K562 (cell line): ENCODE measurements around the gene SDHAF4. TPM values are rescaled to one million over a fixed set of nuclear protein-coding genes. Genes with fewer than 3 reads are reported as not detected.

Source experiments
- ATAC-seq: fragments of 200-7000 bp; cut with Tn5 transposase; 3 replicates; pipeline ENCODE4 v1.9.1; 2020; ENCODE audit warnings: moderate library complexity
- BruUV-seq: library from RNA; stranded (reverse); fragments of 400-500 nt; replicated peaks from 2 replicates; lab custom pipeline; 2021; lab: Mats Ljungman, UMichigan
- CTCF ChIA-PET: fragments of 300-600 bp; formaldehyde crosslinking; extraction: SDS; loops from one replicate; lab custom pipeline; 2021; ENCODE audit warnings: low intra/inter-chr PET ratio; lab: Yijun Ruan, JAX
- POLR2A ChIA-PET: fragments of 300-600, 350-650 bp; sonication (Branson Sonifier 250); formaldehyde crosslinking; extraction: SDS; loops from one replicate; lab custom pipeline; 2021; ENCODE audit warnings: antibody characterized with exemption, inconsistent platforms; lab: Yijun Ruan, JAX
- DNase-seq, 4 experiments: peaks; one replicate each; pipeline versions ENCODE4 v3.0.0 to v3.0.0-alpha.2; 2011 to 2018; ENCODE audit warnings: low spot score in 3 of 4, mixed read lengths in 3 of 4; ENCODE audit errors: extremely low read depth in 1 of 4
- FAIRE-seq: peaks from 2 replicates; lab custom pipeline; 2011; peaks lifted over from hg19 to GRCh38; lab: Jason Lieb, UNC
- H2AFZ ChIP-seq: 2 replicates; pipeline ENCODE4 v1.6.0; 2011; ENCODE audit warnings: low read depth, low read length, control low read depth, inconsistent platforms
- H3K27ac ChIP-seq: fragments of 200-600 bp; 3 replicates; pipeline ENCODE4 v1.8.0; 2011; ENCODE audit warnings: low read depth, mild to moderate bottlenecking, control low read depth, inconsistent platforms, low read length, moderate library complexity, mixed read lengths; ENCODE audit errors: extremely low read depth
- H3K27me3 ChIP-seq, 2 experiments: fragments of 300-600 bp in 1 of 2; 2 replicates in 1 of 2; 3 replicates in 1 of 2; pipeline versions ENCODE4 v1.6.0 to v1.8.0; 2011; ENCODE audit warnings: inconsistent platforms in 2 of 2, low read length in 2 of 2, mild to moderate bottlenecking in 1 of 2, mixed read lengths in 1 of 2, moderate library complexity in 1 of 2; ENCODE audit not compliant: control insufficient read depth in 2 of 2, insufficient read depth in 2 of 2
- H3K36me3 ChIP-seq: fragments of 300-600 bp; 3 replicates; pipeline ENCODE4 v1.8.0; 2011; ENCODE audit warnings: mild to moderate bottlenecking, low read length, inconsistent platforms; ENCODE audit not compliant: control insufficient read depth, insufficient read depth
- H3K4me1 ChIP-seq, 2 experiments: fragments of 200-600 bp in 1 of 2; replicated peaks in 1 of 2; 2 replicates in 1 of 2; 3 replicates in 1 of 2; pipeline versions ENCODE4 v1.5.1 to v1.8.0; 2011; ENCODE audit warnings: inconsistent platforms in 2 of 2, low read length in 2 of 2, mild to moderate bottlenecking in 1 of 2, mixed read lengths in 1 of 2, moderate library complexity in 1 of 2; ENCODE audit not compliant: control insufficient read depth in 2 of 2, insufficient read depth in 2 of 2
- H3K4me2 ChIP-seq: 2 replicates; pipeline ENCODE4 v1.6.1; 2011; ENCODE audit warnings: low read length, control low read depth, inconsistent platforms, mixed read lengths; ENCODE audit not compliant: insufficient read depth
- H3K4me3 ChIP-seq: fragments of 200-600 bp; sonication (generic), shearing (Covaris generic); 2 replicates; pipeline ENCODE4 v1.5.1; 2016; ENCODE audit warnings: control low read depth, inconsistent platforms
- H3K79me2 ChIP-seq: fragments of 200-600 bp; 3 replicates; pipeline ENCODE4 v1.8.0; 2011; ENCODE audit warnings: low read length, inconsistent platforms; ENCODE audit not compliant: control insufficient read depth, insufficient read depth
- H3K9ac ChIP-seq, 2 experiments: 2 replicates each; pipeline versions ENCODE4 v1.6.0 to v1.6.1; 2011; ENCODE audit warnings: low read depth in 2 of 2, low read length in 2 of 2, control low read depth in 1 of 2, inconsistent platforms in 1 of 2, mild to moderate bottlenecking in 1 of 2, mixed read lengths in 1 of 2; ENCODE audit not compliant: insufficient read depth in 1 of 2
- H3K9me1 ChIP-seq: one replicate; pipeline ENCODE4 v1.6.0; 2011; ENCODE audit warnings: inconsistent platforms, mild to moderate bottlenecking, low read length, moderate library complexity; ENCODE audit not compliant: control insufficient read depth, insufficient read depth
- H3K9me3 ChIP-seq: replicated peaks from 2 replicates; pipeline ENCODE4 v1.5.1; 2011; ENCODE audit warnings: low read depth, low read length, inconsistent platforms; ENCODE audit not compliant: control insufficient read depth, insufficient read depth
- H4K20me1 ChIP-seq: replicated peaks from 2 replicates; pipeline ENCODE4 v1.6.1; 2011; ENCODE audit warnings: low read length, inconsistent platforms, mixed read lengths; ENCODE audit not compliant: control insufficient read depth, insufficient read depth
- SREBF2 ChIP-seq: sonication (generic); formaldehyde crosslinking; IDR thresholded peaks from 2 replicates; pipeline ENCODE4 v1.4.0; 2020; ENCODE audit warnings: mild to moderate bottlenecking, missing genetic modification reagents
- WGBS: fragments of 100-300 bp; shearing (Covaris generic); methylation state at CpG from one replicate; pipeline ENCODE4 v1.1.6; 2016; ENCODE audit warnings: low coverage, mixed read lengths; ENCODE audit not compliant: insufficient coverage; ENCODE audit errors: missing lambda C conversion rate; 5-methylcytosine and 5-hydroxymethylcytosine counted together
- in situ Hi-C: fragments of 300-500 bp; cut with MboI; formaldehyde crosslinking; loops from 4 replicates; pipeline ENCODE4 v1.15.0; 2018; ENCODE audit warnings: inconsistent platforms, mixed read lengths
- intact Hi-C: fragments of 100-400 bp; cut with micrococcal nuclease; formaldehyde crosslinking; loops from 2 replicates; pipeline ENCODE4 v1.14.2; 2022
- polyA plus RNA-seq, 8 experiments: library from polyadenylated mRNA; depleted of rRNA in 4 of 8; stranded (reverse) in 5 of 8; unstranded in 3 of 8; fragments of >200 nt; fragmentation: Nextera tagmentation in 2 of 8; fragmentation: Illumina TruSeq in 1 of 8; extraction: Ambion mirVana in 2 of 8; extraction: Trizol in 1 of 8; gene quantifications; 2 replicates each; pipeline versions ENCODE4 v1.2.1 to v1.2.3, GENCODE V29; 2011 to 2014; ENCODE audit warnings: inconsistent platforms in 1 of 8, missing spikeins in 1 of 8
- total RNA-seq, 7 experiments: library from RNA; depleted of rRNA in 6 of 7; stranded (reverse); fragments of >200 nt in 6 of 7; fragmentation: Illumina TruSeq in 2 of 7; extraction: Trizol in 2 of 7; gene quantifications; 2 replicates each; pipeline versions ENCODE4 v1.2.1 to v1.2.3, GENCODE V29; 2011 to 2021; ENCODE audit warnings: low replicate concordance in 1 of 7
- TF ChIP-seq, protein P1 (sequence below): IDR thresholded peaks from 3 replicates; pipeline ENCODE4 v1.6.1; 2011; ENCODE audit warnings: borderline replicate concordance, mild to moderate bottlenecking, moderate library complexity; ENCODE audit not compliant: insufficient read length; ENCODE audit errors: extremely low read depth
- TF ChIP-seq, protein P2 (sequence below): sonication (generic); formaldehyde crosslinking; IDR thresholded peaks from 2 replicates; pipeline ENCODE4 v1.5.0; 2020; ENCODE audit warnings: missing genetic modification reagents

The SDHAF4 gene
- total and polyA plus RNA-seq, 9 of the 15 experiments (the other 6 are each of a cell fraction or from before 2014, with no cell fraction given), result 3.5 to 12.0 (median 6.2) TPM

DNA sequence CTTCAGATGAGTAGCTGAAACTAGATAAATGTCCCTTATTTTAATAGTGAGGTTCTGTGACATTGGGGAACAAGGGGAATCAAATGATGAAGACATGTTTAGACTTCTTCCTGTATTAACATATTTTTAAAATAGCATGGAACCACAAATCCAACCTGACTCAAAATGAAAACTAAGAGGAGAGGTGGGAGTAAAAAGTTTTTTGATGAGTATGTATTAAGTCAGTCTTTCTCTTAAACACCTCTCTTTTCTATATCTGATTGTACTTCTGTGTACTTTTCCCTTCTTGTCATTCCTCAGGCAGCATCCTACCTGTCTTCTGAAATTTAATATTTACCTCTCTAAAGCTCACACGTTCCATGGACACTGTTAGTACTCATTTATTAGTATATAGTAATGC, 8.7 kb upstream of the SDHAF4 start:
- H3K27me3 ChIP-seq, result no peaks in the 10 kb centered on the region
- ATAC-seq (no peak), DNase-seq (no peak), FAIRE-seq (no peak)
- H3K4me3 ChIP-seq, result no peak overlapping the region
- no peak overlapping the region for H3K9ac ChIP-seq
- no peaks in the 10 kb centered on the region for H3K4me1 ChIP-seq
- no peaks in the 10 kb centered on the region for H3K9me1 ChIP-seq
- POLR2A ChIA-PET, result interaction anchor here (1.1 kb wide), 1 partner anchor 120 kb away, joined by 3 read pairs; no protein-coding TSS in a partner anchor
- no peaks in the 10 kb centered on the region for H3K9me3 ChIP-seq
- CTCF ChIA-PET, result no interaction called here
- peaks cover 2% of the 10 kb centered on the region; the same call in 1 of the 3 replicates for H3K36me3 ChIP-seq
- BruUV-seq, result no TSS peak
- intact Hi-C loops (no loop called here), in situ Hi-C loops (no loop called here)
- no peaks in the 10 kb centered on the region for H3K79me2 ChIP-seq
- WGBS, result 27% methylated on average over 1 of the region's 1 CpG
- no peaks in the 10 kb centered on the region for H4K20me1 ChIP-seq
- no peak overlapping the region for H3K27ac ChIP-seq
- TF ChIP-seq, protein P1, sequence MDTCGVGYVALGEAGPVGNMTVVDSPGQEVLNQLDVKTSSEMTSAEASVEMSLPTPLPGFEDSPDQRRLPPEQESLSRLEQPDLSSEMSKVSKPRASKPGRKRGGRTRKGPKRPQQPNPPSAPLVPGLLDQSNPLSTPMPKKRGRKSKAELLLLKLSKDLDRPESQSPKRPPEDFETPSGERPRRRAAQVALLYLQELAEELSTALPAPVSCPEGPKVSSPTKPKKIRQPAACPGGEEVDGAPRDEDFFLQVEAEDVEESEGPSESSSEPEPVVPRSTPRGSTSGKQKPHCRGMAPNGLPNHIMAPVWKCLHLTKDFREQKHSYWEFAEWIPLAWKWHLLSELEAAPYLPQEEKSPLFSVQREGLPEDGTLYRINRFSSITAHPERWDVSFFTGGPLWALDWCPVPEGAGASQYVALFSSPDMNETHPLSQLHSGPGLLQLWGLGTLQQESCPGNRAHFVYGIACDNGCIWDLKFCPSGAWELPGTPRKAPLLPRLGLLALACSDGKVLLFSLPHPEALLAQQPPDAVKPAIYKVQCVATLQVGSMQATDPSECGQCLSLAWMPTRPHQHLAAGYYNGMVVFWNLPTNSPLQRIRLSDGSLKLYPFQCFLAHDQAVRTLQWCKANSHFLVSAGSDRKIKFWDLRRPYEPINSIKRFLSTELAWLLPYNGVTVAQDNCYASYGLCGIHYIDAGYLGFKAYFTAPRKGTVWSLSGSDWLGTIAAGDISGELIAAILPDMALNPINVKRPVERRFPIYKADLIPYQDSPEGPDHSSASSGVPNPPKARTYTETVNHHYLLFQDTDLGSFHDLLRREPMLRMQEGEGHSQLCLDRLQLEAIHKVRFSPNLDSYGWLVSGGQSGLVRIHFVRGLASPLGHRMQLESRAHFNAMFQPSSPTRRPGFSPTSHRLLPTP, result no peak
- TF ChIP-seq SREBF2, result no peak
- TF ChIP-seq, protein P2, sequence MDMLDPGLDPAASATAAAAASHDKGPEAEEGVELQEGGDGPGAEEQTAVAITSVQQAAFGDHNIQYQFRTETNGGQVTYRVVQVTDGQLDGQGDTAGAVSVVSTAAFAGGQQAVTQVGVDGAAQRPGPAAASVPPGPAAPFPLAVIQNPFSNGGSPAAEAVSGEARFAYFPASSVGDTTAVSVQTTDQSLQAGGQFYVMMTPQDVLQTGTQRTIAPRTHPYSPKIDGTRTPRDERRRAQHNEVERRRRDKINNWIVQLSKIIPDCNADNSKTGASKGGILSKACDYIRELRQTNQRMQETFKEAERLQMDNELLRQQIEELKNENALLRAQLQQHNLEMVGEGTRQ (CRISPR knock-in tag), result no peak
- no peak overlapping the region for H3K4me2 ChIP-seq
- no peak overlapping the region for H2AFZ ChIP-seq
